ENCODE results near the gene PLCB1.

- TF ChIP-seq CTCF (conservative IDR thresholded peaks at IDR 0.05) (no peak), EZH2 (IDR thresholded peaks at IDR 0.05; ENCODE audit: low read depth) (no peak)
Measured at GRCh38 chr20:8616792-8617191, 484.7 kb downstream of the PLCB1 start.

Measured in PC-9 (cell line).